Cardiac muscle cell (in vitro differentiated cells and primary cell): ENCODE data around the gene CYP17A1. TPM values are rescaled to one million over a fixed set of nuclear protein-coding genes. Genes with fewer than 3 reads are reported as not detected.
"Not testable (repeated sequence)": the region's sequence is repeated elsewhere in the genome, so short reads cannot be mapped to it uniquely, and the experiment has no call there.

Source experiments
- DNase-seq, 2 donors: peaks; one replicate each; pipeline versions ENCODE4 v3.0.0 to v3.0.0-alpha.2; 2010 to 2017; ENCODE audit warnings: low read depth in 1 of 2, low spot score in 1 of 2
- H3K27ac ChIP-seq: fragments of 200-600 bp; sonication (generic); 2 replicates; pipeline ENCODE4 v1.5.1; 2016
- H3K27me3 ChIP-seq: fragments of 200-600 bp; sonication (generic); 2 replicates; pipeline ENCODE4 v1.6.0; 2016; ENCODE audit warnings: control low read depth
- H3K36me3 ChIP-seq: fragments of 200-600 bp; sonication (generic); 2 replicates; pipeline ENCODE4 v1.5.1; 2016; ENCODE audit warnings: control low read depth
- H3K4me1 ChIP-seq: fragments of 200-600 bp; sonication (generic); 2 replicates; pipeline ENCODE4 v1.8.1; 2017; ENCODE audit warnings: low read depth, mild to moderate bottlenecking, mixed run types
- H3K4me3 ChIP-seq: fragments of 200-600 bp; sonication (generic); 2 replicates; pipeline ENCODE4 v1.5.1; 2016; ENCODE audit warnings: mild to moderate bottlenecking
- H3K9me3 ChIP-seq: fragments of 200-600 bp; sonication (generic); 2 replicates; pipeline ENCODE4 v1.5.1; 2017; ENCODE audit warnings: low read depth, mild to moderate bottlenecking, control low read depth
- CTCF ChIP-seq: IDR thresholded peaks from 2 replicates; pipeline ENCODE4 v1.5.1; 2012; ENCODE audit warnings: low read depth, mild to moderate bottlenecking, low read length
- polyA plus RNA-seq: library from polyadenylated mRNA; unstranded; fragments of >200 nt; fragmentation: Nextera tagmentation; extraction: Ambion mirVana; gene quantifications from 2 replicates; pipeline ENCODE4 v1.2.1, GENCODE V29; 2016
- total RNA-seq: library from RNA; depleted of rRNA; stranded (reverse); fragments of >200 nt; gene quantifications from 2 replicates; pipeline ENCODE4 v1.2.3, GENCODE V29; 2016

The CYP17A1 gene
- total and polyA plus RNA-seq, 2 experiments from 2014 or later = not detected

GRCh38 chr10:102841827-102842345 is 4.7 kb upstream of the CYP17A1 start:
- no peaks in the 10 kb centered on the region for H3K9me3 ChIP-seq
- no peak for TF ChIP-seq CTCF
- H3K36me3 ChIP-seq = no peaks in the 10 kb centered on the region

GRCh38 chr10:102838276-102838927 is 1.2 kb upstream of the CYP17A1 start:
- H3K4me3 ChIP-seq, H3K27ac ChIP-seq, H3K36me3 ChIP-seq, DNase-seq, H3K9me3 ChIP-seq, H3K4me1 ChIP-seq, H3K27me3 ChIP-seq: not testable (repeated sequence)

More at GRCh38 chr10:102841827-102842345, 4.7 kb upstream of the CYP17A1 start:
- Histone ChIP-seq H3K27ac (no peak overlapping the region), H3K4me1 (no peaks in the 10 kb centered on the region), H3K4me3 (no peak overlapping the region), H3K27me3 (no peaks in the 10 kb centered on the region)
- DNase-seq = no peak

GRCh38 chr10:102835007-102835482 is 2.2 kb downstream of the CYP17A1 start:
- DNase-seq = peak; percentile 85 to 90
- no peaks in the 10 kb centered on the region for H3K4me1 ChIP-seq
- no peaks in the 10 kb centered on the region for H3K9me3 ChIP-seq

GRCh38 chr10:102834143-102834542 is 3.1 kb downstream of the CYP17A1 start:
- no peaks in the 10 kb centered on the region for H3K27me3 ChIP-seq
- H3K36me3 ChIP-seq = no peaks in the 10 kb centered on the region
- H3K4me1 ChIP-seq = no peaks in the 10 kb centered on the region
- H3K4me3 ChIP-seq = no peak overlapping the region
- no peak for TF ChIP-seq CTCF
- no peaks in the 10 kb centered on the region for H3K9me3 ChIP-seq
- no peak overlapping the region for H3K27ac ChIP-seq
- no peak for DNase-seq

More at GRCh38 chr10:102835007-102835482, 2.2 kb downstream of the CYP17A1 start:
- Histone ChIP-seq H3K36me3 (no peaks in the 10 kb centered on the region), H3K27ac (no peak overlapping the region), H3K27me3 (no peaks in the 10 kb centered on the region), H3K4me3 (no peak overlapping the region)
- peak; percentile 80 for TF ChIP-seq CTCF

GRCh38 chr10:102832987-102833386 is 4.2 kb downstream of the CYP17A1 start:
- TF ChIP-seq CTCF = no peak
- DNase-seq = no peak

GRCh38 chr10:102832248-102832647 is 5.0 kb downstream of the CYP17A1 start:
- Histone ChIP-seq H3K27me3 (no peaks in the 10 kb centered on the region), H3K4me1 (no peaks in the 10 kb centered on the region), H3K27ac (no peak overlapping the region), H3K36me3 (no peaks in the 10 kb centered on the region), H3K9me3 (no peaks in the 10 kb centered on the region), H3K4me3 (no peak overlapping the region)
- DNase-seq = no peak
- no peak for TF ChIP-seq CTCF

More at GRCh38 chr10:102832987-102833386, 4.2 kb downstream of the CYP17A1 start:
- no peak overlapping the region for H3K27ac ChIP-seq
- no peaks in the 10 kb centered on the region for H3K4me1 ChIP-seq
- H3K27me3 ChIP-seq = no peaks in the 10 kb centered on the region
- no peaks in the 10 kb centered on the region for H3K36me3 ChIP-seq
- no peaks in the 10 kb centered on the region for H3K9me3 ChIP-seq
- no peak overlapping the region for H3K4me3 ChIP-seq
